ENCODE data around the gene NRIP1. TPM values are rescaled to one million over a fixed set of nuclear protein-coding genes. Genes with fewer than 3 reads are reported as not detected.

Gene NRIP1
- total and polyA plus RNA-seq, 4 experiments from 2014 or later, result 17.4 to 24.5 (median 22.1) TPM

DNA sequence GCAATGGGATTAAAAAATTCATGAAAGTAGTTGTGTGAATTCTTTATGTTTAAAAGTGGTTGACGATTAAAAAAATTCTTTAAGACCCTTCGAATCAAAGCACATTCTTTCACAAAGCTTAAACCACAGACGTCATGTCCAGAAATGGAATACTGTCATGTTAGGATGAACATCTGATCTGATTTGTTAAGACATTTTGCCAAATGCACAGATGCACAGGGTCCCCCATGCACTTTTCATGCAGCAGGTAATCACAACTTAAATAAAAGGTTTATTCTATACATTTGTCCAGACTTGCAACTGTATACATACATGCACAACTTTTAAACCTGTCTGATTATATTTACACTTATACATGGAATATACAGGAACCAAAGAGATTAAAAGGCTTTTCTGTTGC lies 103.3 kb downstream of the NRIP1 start:
- peaks cover 4 to 9% of the 10 kb centered on the region in 2 donors for H3K36me3 Mint-ChIP-seq
- H3K4me1 Mint-ChIP-seq, result peaks cover 0 to 3% (median 0%) of the 10 kb centered on the region in 4 donors
- DNase-seq, result no peak
- Histone ChIP-seq H3K4me3 (ENCODE audit: low read length in 2 of 2) (no peak overlapping the region), H3K27me3 (ENCODE audit: insufficient read depth, low read length) (no peaks in the 10 kb centered on the region), H3K27ac (ENCODE audit: low read depth, low read length) (no peak overlapping the region), H3K36me3 (ENCODE audit: insufficient read depth, low read length) (no peaks in the 10 kb centered on the region), H3K9me3 (ENCODE audit: control insufficient read depth in 1 of 2, low read length in 2 of 2) (no peaks in the 10 kb centered on the region), H3K4me1 (ENCODE audit: insufficient read depth, low read length) (no peaks in the 10 kb centered on the region)
- no peaks in the 10 kb centered on the region for H3K27me3 Mint-ChIP-seq
- POLR2A ChIA-PET (ENCODE audit: partially characterized antibody), result no interaction called here
- CTCF ChIA-PET (ENCODE audit: partially characterized antibody), result no interaction called here
- peaks cover 0 to 2% (median 0%) of the 10 kb centered on the region in 8 donors for H3K9me3 Mint-ChIP-seq
- intact Hi-C loops (cut with micrococcal nuclease), result no loop called here
- H3K27ac Mint-ChIP-seq, result no peak overlapping the region
- no peak overlapping the region for H3K4me3 Mint-ChIP-seq

DNA sequence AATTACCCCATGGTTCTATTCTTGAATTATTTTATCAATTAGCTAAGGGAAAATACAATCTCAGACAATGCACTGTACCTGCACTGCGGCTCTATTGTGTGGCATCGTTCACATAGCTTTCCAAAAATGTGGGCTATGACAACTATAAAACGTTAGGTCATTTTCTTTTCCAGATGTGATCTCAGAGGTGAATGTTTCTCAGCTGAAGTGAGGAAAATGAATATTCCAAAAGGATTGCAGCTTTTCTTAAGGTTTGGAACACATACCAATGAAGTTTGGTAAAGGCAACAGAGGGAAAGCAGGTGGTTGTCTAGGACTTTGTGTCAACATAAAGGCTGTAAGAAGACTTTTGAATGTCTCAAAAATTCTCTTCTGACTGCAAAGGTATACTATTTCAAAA lies 105.5 kb downstream of the NRIP1 start:
- Mint-ChIP-seq H3K27me3 (no peaks in the 10 kb centered on the region), H3K27ac (no peak overlapping the region)
- intact Hi-C loops (cut with micrococcal nuclease), result no loop called here

DNA sequence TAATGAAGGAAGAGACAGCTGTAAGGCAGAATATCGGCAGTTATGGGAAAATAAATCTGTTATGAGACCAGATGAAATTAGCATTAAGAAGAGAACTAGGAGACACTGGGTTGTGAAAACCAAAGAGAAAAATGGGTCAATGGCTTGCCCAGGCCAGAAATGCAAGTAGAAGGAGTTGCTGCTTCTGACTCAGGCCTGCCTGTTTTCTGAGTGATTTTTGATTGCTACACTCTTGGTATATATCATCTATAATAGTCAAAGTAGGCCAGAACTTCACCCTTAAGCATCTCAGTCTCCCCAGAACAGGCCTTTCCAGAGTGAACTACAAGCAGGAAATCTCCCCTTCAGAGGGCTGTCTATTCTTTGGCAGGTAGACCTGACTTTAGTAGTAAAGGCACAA lies 107.0 kb downstream of the NRIP1 start:
- Mint-ChIP-seq H3K27me3 (no peaks in the 10 kb centered on the region), H3K4me1 (no peaks in the 10 kb centered on the region), H3K4me3 (no peak overlapping the region), H3K36me3 (no peaks in the 10 kb centered on the region), H3K27ac (no peak overlapping the region), H3K9me3 (no peaks in the 10 kb centered on the region)
- H3K27me3 ChIP-seq (ENCODE audit: insufficient read depth, low read length), result no peaks in the 10 kb centered on the region
- H3K9me3 ChIP-seq (ENCODE audit: control insufficient read depth in 1 of 2, low read length in 2 of 2), result no peaks in the 10 kb centered on the region
- no peaks in the 10 kb centered on the region for H3K36me3 ChIP-seq (ENCODE audit: insufficient read depth, low read length)
- no peak overlapping the region for H3K27ac ChIP-seq (ENCODE audit: low read depth, low read length)
- H3K4me3 ChIP-seq (ENCODE audit: low read length in 2 of 2), result no peak overlapping the region
- CTCF ChIA-PET (ENCODE audit: partially characterized antibody), result no interaction called here
- POLR2A ChIA-PET (ENCODE audit: partially characterized antibody), result no interaction called here
- H3K4me1 ChIP-seq (ENCODE audit: insufficient read depth, low read length), result no peaks in the 10 kb centered on the region
- no peak for DNase-seq
- intact Hi-C loops (cut with micrococcal nuclease), result no loop called here

More for the DNA sequence above, 105.5 kb downstream of the NRIP1 start:
- H3K4me3 ChIP-seq (ENCODE audit: low read length in 2 of 2), result no peak overlapping the region
- H3K4me1 Mint-ChIP-seq, result no peaks in the 10 kb centered on the region
- H3K9me3 ChIP-seq (ENCODE audit: control insufficient read depth in 1 of 2, low read length in 2 of 2), result no peaks in the 10 kb centered on the region
- DNase-seq, result no peak
- H3K9me3 Mint-ChIP-seq, result no peaks in the 10 kb centered on the region
- no peaks in the 10 kb centered on the region for H3K36me3 Mint-ChIP-seq
- ChIA-PET POLR2A (ENCODE audit: partially characterized antibody) (no interaction called here), CTCF (ENCODE audit: partially characterized antibody) (no interaction called here)
- H3K4me1 ChIP-seq (ENCODE audit: insufficient read depth, low read length), result no peaks in the 10 kb centered on the region
- H3K4me3 Mint-ChIP-seq, result no peak overlapping the region
- H3K27ac ChIP-seq (ENCODE audit: low read depth, low read length), result no peak overlapping the region
- no peaks in the 10 kb centered on the region for H3K27me3 ChIP-seq (ENCODE audit: insufficient read depth, low read length)
- no peaks in the 10 kb centered on the region for H3K36me3 ChIP-seq (ENCODE audit: insufficient read depth, low read length)

DNA sequence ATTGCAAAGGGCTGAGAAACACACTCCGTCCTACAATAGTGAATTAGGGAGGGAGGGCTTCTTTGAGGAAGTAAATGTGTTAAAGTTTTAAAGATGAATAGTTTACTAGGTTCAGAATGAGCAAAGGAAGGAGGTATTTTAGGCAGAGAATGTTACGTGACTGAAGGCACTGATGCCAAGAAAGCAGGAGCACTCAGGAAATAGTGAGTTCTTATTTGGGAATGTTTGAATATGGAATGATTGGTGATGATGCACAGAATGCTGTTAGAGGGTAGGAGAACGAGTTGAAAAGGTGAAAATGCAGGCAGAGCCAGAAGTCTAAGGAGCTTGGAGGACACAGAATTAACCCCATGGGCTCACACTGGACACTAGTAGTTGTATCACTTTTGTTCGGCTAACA lies 108.0 kb downstream of the NRIP1 start:
- no peak for DNase-seq
- Mint-ChIP-seq H3K27me3 (no peaks in the 10 kb centered on the region), H3K36me3 (no peaks in the 10 kb centered on the region), H3K27ac (no peak overlapping the region), H3K4me1 (no peaks in the 10 kb centered on the region), H3K9me3 (no peaks in the 10 kb centered on the region), H3K4me3 (no peak overlapping the region)
- POLR2A ChIA-PET (ENCODE audit: partially characterized antibody), result no interaction called here
- intact Hi-C loops (cut with micrococcal nuclease), result no loop called here
- Histone ChIP-seq H3K27ac (ENCODE audit: low read depth, low read length) (no peak overlapping the region), H3K27me3 (ENCODE audit: insufficient read depth, low read length) (no peaks in the 10 kb centered on the region), H3K4me1 (ENCODE audit: insufficient read depth, low read length) (no peaks in the 10 kb centered on the region), H3K4me3 (ENCODE audit: low read length in 2 of 2) (no peak overlapping the region), H3K36me3 (ENCODE audit: insufficient read depth, low read length) (no peaks in the 10 kb centered on the region), H3K9me3 (ENCODE audit: control insufficient read depth in 1 of 2, low read length in 2 of 2) (no peaks in the 10 kb centered on the region)
- CTCF ChIA-PET (ENCODE audit: partially characterized antibody), result no interaction called here

DNA sequence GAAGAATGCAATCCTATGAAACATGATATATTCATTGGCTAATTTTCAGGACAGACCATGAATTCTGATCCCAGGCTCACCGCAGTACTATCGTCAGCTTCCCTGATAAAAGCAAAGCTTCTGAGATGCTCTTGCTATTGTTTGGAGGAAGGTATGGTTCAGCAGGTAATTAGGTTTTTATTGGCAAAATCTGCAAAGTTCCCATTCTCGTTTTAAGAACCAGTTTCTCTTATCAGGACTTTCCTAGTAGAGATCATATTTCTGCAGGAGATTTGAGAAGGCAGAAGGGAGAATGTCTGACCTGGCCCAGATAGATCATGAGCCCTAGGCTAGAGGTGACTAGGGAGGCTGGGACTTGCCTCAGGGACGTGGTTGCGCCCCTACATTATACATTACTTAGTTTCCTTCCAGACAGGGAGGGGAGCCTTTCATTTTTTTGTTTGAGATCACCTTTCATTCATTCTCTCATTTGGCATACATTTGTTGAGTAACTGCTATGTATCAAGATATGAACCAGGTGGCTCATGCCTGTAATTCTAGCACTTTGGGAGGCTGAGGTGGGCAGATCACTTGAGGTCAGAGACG lies 108.8 kb downstream of the NRIP1 start:
- intact Hi-C loops (cut with micrococcal nuclease), result no loop called here
- Mint-ChIP-seq H3K27me3 (no peaks in the 10 kb centered on the region), H3K27ac (no peak overlapping the region), H3K9me3 (no peaks in the 10 kb centered on the region), H3K36me3 (no peaks in the 10 kb centered on the region), H3K4me3 (no peak overlapping the region), H3K4me1 (no peaks in the 10 kb centered on the region)
- no peaks in the 10 kb centered on the region for H3K4me1 ChIP-seq (ENCODE audit: insufficient read depth, low read length)
- ChIA-PET POLR2A (ENCODE audit: partially characterized antibody) (no interaction called here), CTCF (ENCODE audit: partially characterized antibody) (no interaction called here)
- H3K27ac ChIP-seq (ENCODE audit: low read depth, low read length), result no peak overlapping the region
- no peaks in the 10 kb centered on the region for H3K9me3 ChIP-seq (ENCODE audit: control insufficient read depth in 1 of 2, low read length in 2 of 2)
- no peaks in the 10 kb centered on the region for H3K27me3 ChIP-seq (ENCODE audit: insufficient read depth, low read length)
- DNase-seq, result no peak
- no peak overlapping the region for H3K4me3 ChIP-seq (ENCODE audit: low read length in 2 of 2)
- H3K36me3 ChIP-seq (ENCODE audit: insufficient read depth, low read length), result no peaks in the 10 kb centered on the region

DNA sequence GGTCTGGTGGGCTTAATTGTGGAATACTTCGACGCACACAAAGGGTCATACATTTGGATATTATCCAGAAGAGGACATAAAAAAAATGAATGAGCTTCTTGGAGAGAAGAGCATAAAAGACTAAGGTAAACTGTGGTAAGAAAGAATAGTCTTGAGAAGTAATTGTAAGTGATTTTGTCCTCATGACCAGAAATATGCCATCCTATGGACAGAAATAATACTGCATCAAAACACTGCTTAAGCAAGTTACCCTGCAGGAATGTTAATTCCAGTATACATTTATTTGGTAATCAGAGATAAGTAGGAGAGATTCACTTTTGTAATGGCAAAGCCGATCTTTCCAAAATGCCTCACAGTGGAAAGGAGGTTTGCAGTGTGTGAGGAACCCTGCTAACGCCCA lies 111.9 kb downstream of the NRIP1 start:
- POLR2A ChIA-PET (ENCODE audit: partially characterized antibody), result no interaction called here
- Mint-ChIP-seq H3K27ac (no peak overlapping the region), H3K4me3 (no peak overlapping the region)

DNA sequence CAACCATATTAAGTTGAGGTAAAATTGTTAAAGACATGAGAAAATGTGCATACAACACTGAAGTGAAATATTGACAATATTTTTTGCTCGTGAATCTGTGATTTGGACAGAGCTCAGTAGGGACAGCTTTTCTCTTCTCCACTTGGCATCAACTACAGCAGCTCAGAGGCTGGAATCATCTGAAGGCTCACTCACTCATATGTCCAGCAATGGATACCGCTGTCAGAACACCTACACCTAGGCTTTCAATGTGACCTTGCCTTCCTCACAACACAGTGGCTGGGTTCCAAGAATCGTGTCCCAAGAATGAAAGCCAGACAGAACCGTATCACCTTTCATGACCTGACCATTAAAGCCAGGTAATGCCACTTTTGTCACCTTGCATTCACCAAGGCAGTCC lies 115.2 kb downstream of the NRIP1 start:
- Mint-ChIP-seq H3K4me3 (no peak overlapping the region), H3K27ac (no peak overlapping the region), H3K9me3 (peaks cover 0 to 7% (median 5%) of the 10 kb centered on the region in 8 donors), H3K27me3 (peaks cover 0 to 1% of the 10 kb centered on the region in 2 donors), H3K36me3 (peaks cover 0 to 4% of the 10 kb centered on the region in 2 donors), H3K4me1 (no peaks in the 10 kb centered on the region)
- Histone ChIP-seq H3K9me3 (ENCODE audit: control insufficient read depth in 1 of 2, low read length in 2 of 2) (no peaks in the 10 kb centered on the region), H3K36me3 (ENCODE audit: insufficient read depth, low read length) (no peaks in the 10 kb centered on the region), H3K4me3 (ENCODE audit: low read length in 2 of 2) (no peak overlapping the region), H3K27me3 (ENCODE audit: insufficient read depth, low read length) (no peaks in the 10 kb centered on the region), H3K4me1 (ENCODE audit: insufficient read depth, low read length) (no peaks in the 10 kb centered on the region), H3K27ac (ENCODE audit: low read depth, low read length) (no peak overlapping the region)
- ChIA-PET CTCF (ENCODE audit: partially characterized antibody) (no interaction called here), POLR2A (ENCODE audit: partially characterized antibody) (no interaction called here)
- DNase-seq, result no peak
- intact Hi-C loops (cut with micrococcal nuclease), result no loop called here

More for the DNA sequence above, 111.9 kb downstream of the NRIP1 start:
- no peaks in the 10 kb centered on the region for H3K4me1 Mint-ChIP-seq
- no peaks in the 10 kb centered on the region for H3K27me3 ChIP-seq (ENCODE audit: insufficient read depth, low read length)
- peaks cover 0 to 4% of the 10 kb centered on the region in 2 donors for H3K36me3 Mint-ChIP-seq
- H3K27me3 Mint-ChIP-seq, result peaks cover 0 to 1% of the 10 kb centered on the region in 2 donors
- H3K4me1 ChIP-seq (ENCODE audit: insufficient read depth, low read length), result no peaks in the 10 kb centered on the region
- H3K36me3 ChIP-seq (ENCODE audit: insufficient read depth, low read length), result no peaks in the 10 kb centered on the region
- peaks cover 0 to 7% (median 5%) of the 10 kb centered on the region in 8 donors for H3K9me3 Mint-ChIP-seq
- no peak for DNase-seq
- intact Hi-C loops (cut with micrococcal nuclease), result no loop called here
- H3K4me3 ChIP-seq (ENCODE audit: low read length in 2 of 2), result no peak overlapping the region
- CTCF ChIA-PET (ENCODE audit: partially characterized antibody), result no interaction called here
- H3K27ac ChIP-seq (ENCODE audit: low read depth, low read length), result no peak overlapping the region
- no peaks in the 10 kb centered on the region for H3K9me3 ChIP-seq (ENCODE audit: control insufficient read depth in 1 of 2, low read length in 2 of 2)
